ENCODE measurements around the gene CDK6.

CDK6 gene

DNA sequence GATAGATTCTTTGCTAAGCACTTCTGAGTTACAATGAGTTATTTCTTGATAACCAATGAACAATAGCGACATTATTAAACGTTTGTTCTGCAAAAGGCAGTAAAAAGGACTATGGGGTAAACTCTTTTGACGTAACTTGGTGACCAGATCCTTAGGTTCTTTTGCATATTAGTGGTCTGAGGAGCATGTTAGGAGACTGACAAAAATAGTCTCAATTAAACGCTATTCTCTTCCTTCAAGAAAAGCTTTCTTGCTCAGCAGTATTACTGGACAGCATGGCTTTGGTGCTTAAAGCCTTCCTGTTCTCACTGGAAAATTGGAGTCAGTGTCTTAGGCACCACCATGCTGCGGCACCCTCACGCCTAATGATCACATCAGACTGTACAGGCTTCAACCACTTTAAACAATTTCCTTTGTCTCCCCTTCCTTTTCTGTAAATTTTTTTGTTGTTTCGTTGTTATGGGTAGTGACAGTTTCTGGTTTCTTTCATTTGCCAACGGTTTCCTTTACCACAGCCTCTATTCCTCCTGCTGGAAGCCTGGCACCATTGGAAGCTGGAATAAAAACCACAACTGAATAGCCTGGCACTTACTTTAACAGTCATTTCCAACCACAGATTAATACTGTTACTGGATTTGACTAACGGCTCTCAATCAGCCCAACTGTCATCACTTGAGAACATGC is 197.0 kb downstream of the CDK6 start:
- no peaks in the 10 kb centered on the region for H3K36me3 ChIP-seq (replicated peaks)
- in situ Hi-C loops (cut with HindIII; ENCODE audit: low pct_ligation_motif_present, low sequenced_read_pairs), result no loop called here
- H3K27me3 ChIP-seq (replicated peaks), result no peaks in the 10 kb centered on the region
- no peak overlapping the region for H3K4me3 ChIP-seq (ENCODE audit: low read depth, low read length)
- H3K27ac ChIP-seq, result no peak overlapping the region
- TF ChIP-seq, protein P1, sequence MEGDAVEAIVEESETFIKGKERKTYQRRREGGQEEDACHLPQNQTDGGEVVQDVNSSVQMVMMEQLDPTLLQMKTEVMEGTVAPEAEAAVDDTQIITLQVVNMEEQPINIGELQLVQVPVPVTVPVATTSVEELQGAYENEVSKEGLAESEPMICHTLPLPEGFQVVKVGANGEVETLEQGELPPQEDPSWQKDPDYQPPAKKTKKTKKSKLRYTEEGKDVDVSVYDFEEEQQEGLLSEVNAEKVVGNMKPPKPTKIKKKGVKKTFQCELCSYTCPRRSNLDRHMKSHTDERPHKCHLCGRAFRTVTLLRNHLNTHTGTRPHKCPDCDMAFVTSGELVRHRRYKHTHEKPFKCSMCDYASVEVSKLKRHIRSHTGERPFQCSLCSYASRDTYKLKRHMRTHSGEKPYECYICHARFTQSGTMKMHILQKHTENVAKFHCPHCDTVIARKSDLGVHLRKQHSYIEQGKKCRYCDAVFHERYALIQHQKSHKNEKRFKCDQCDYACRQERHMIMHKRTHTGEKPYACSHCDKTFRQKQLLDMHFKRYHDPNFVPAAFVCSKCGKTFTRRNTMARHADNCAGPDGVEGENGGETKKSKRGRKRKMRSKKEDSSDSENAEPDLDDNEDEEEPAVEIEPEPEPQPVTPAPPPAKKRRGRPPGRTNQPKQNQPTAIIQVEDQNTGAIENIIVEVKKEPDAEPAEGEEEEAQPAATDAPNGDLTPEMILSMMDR (IDR thresholded peaks at IDR 0.05; ENCODE audit: low read depth, low read length, missing control alignments), result no peak
- DNase-seq, result no peak

DNA sequence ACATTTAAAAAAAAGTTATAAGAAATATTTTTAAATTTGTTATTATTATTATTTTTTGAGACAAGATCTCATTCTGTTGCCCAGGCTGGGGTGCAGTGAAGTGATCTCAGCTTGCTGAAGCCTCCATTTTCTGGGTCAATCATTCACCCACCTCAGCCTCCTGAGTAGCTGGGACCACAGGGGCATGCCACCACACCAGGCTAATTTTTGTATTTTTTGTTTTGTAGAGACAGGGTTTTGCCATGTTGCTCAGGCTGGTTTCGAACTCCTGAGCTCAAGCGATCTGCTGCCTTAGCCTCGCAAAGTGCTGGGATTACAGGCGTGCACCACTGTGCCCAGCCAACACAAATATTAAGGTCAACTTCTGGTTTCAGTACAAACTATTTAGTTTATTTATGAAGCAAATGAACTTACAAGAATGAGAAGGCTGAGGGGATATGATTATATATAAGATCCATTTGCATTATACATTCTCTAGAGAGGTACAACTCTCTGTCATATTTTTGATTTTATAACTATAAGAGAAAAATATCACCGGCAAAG is 200.3 kb downstream of the CDK6 start:
- Histone ChIP-seq H3K27ac (peak overlapping the region; percentile 14), H3K36me3 (replicated peaks) (no peaks in the 10 kb centered on the region), H3K27me3 (replicated peaks) (no peaks in the 10 kb centered on the region), H3K4me3 (ENCODE audit: low read depth, low read length) (no peak overlapping the region)
- in situ Hi-C loops (cut with HindIII; ENCODE audit: low pct_ligation_motif_present, low sequenced_read_pairs), result no loop called here
- DNase-seq, result no peak
- TF ChIP-seq, protein P1 (IDR thresholded peaks at IDR 0.05; ENCODE audit: low read depth, low read length, missing control alignments), result no peak

DNA sequence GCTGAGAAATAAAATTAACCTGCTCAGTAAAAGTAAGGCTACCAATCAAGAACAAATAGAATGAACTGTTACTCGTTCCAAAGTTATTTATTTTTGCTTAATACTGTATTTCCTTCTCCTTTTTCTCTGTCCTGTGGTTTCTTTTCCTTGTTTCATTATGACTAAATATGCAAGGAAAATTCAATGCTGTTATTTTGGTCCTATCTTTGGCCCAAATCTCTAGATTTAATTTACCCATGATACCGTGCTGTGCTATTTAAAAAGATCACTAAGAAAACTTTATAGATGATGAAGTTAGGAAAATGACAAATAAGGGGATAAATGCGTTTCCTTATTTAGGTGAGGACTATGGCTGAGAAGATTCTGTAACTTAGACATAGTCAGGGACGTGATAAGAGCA is 200.8 kb downstream of the CDK6 start:
- Histone ChIP-seq H3K4me3 (ENCODE audit: low read depth, low read length) (no peak overlapping the region), H3K27me3 (replicated peaks) (no peaks in the 10 kb centered on the region), H3K36me3 (replicated peaks) (no peaks in the 10 kb centered on the region), H3K27ac (peak overlapping the region; percentile 46)
- in situ Hi-C loops (cut with HindIII; ENCODE audit: low pct_ligation_motif_present, low sequenced_read_pairs), result no loop called here
- TF ChIP-seq, protein P1 (IDR thresholded peaks at IDR 0.05; ENCODE audit: low read depth, low read length, missing control alignments), result no peak
- DNase-seq, result no peak

DNA sequence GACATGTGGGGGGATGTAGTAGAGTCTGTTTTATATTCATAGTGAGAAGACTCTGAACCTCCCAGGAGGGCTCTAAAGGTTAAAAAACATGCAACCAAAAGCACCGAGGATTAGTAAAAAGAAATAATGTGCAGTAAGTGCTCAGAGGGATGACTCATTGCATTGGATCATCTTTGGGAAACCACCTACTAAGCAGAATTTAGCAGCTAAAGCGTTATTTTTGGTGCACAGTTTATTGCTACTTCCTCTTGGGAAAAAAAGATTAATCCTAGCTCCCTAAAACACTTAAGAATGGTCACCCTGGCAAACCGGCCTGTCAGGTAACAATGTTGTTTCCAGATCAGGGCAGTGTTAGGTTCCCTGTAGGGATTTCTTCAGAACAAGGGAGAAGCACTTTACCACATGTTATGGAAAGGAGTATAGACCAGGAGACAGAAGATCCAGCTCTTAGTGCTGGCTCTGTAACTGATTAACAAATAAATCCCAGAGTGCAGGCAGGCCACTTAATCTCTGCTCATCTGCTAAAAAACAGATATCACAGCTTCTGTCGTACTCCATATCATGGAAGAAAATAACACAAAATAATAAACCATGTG is 201.4 kb downstream of the CDK6 start:
- H3K4me3 ChIP-seq (ENCODE audit: low read depth, low read length), result no peak overlapping the region
- TF ChIP-seq, protein P1 (IDR thresholded peaks at IDR 0.05; ENCODE audit: low read depth, low read length, missing control alignments), result no peak
- peak; percentile 76 for DNase-seq
- no peaks in the 10 kb centered on the region for H3K36me3 ChIP-seq (replicated peaks)
- in situ Hi-C loops (cut with HindIII; ENCODE audit: low pct_ligation_motif_present, low sequenced_read_pairs), result no loop called here
- no peaks in the 10 kb centered on the region for H3K27me3 ChIP-seq (replicated peaks)
- peak overlapping the region; percentile 46 for H3K27ac ChIP-seq

DNA sequence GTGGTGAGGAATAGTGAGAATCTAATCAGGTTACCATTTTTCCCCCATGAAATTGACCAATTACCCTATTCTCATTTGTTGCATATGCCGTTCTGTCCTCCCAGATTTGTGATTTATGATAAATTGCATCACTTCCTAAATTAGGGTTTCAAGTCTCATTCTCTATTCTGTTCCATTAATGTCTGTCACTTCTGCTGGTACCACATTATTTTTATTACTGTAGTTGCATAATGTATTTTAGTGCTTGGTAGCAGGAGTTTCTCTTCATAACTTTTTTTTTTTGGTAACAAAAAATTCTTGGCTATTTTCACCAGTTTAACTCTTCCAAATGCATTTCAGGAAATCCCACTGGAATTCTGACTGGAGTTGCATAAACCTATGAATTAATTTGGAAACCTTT is 202.2 kb downstream of the CDK6 start:
- no peaks in the 10 kb centered on the region for H3K27me3 ChIP-seq (replicated peaks)
- in situ Hi-C loops (cut with HindIII; ENCODE audit: low pct_ligation_motif_present, low sequenced_read_pairs), result no loop called here
- TF ChIP-seq, protein P1 (IDR thresholded peaks at IDR 0.05; ENCODE audit: low read depth, low read length, missing control alignments), result no peak
- no peak overlapping the region for H3K4me3 ChIP-seq (ENCODE audit: low read depth, low read length)
- DNase-seq, result no peak
- peak overlapping the region; percentile 46 for H3K27ac ChIP-seq
- no peaks in the 10 kb centered on the region for H3K36me3 ChIP-seq (replicated peaks)
